Measurements from ENCODE around the gene CFAP141.
"Not testable (repeated sequence)": the region's sequence is repeated elsewhere in the genome, so short reads cannot be mapped to it uniquely, and the experiment has no call there.

CFAP141 gene

DNA sequence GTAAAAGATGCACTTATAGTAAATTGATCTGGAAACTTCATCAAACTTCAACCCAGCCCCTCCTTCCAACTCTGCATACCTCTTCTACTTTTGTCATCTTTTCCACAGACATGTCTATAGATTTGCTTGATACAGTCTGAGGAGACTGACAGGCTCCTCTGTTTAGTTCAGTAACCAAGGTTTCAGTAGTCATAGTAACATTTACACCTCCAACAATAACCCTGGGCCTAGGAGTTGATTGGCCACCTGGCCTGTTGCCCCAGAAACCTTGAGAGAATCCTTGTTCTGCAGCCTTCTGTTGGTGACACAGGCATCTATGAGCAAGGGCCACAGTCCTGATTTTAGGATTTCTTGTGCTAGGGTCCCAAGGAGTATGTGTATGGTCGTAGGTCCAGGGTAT, at the start of gene CFAP141:
CFAP141 (minus strand) TSS at position 138 of the 400 bp plus-strand sequence; CDS start at position 112, 26 bp downstream.
- DNase-seq: no peak

GRCh38 chr1:154253671-154254070, 47.5 kb upstream of the CFAP141 start:
- DNase-seq: no peak

DNA sequence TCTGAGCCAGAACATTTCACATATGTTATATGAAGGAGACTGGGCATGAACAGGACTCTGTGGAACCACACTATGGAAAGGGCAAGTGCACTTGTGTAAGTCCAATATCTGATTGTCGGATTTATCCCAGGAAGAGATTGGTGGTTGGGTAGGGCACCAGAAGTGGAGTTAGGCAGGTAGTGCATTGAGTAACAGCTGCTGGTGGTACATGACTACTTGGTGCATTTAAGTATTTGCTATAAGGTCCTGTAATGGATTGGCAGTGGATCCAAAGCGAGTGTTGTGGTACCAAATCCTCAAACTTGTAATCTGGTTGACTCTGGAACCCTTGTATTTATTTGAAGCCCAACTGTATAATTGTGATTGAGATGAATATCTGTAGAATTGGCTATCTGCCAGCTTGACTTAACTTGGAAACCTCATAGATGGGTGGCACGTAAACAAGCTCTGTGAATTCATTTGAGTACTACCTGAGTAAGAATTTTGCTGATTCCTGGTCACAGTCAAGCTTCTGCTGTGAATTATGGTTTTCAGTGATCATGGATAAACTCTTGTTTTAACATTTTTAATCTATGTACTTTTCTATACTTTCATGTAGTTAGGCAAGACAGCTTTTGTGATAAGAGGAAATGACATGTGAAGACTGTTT, 35.7 kb upstream of the CFAP141 start:
- DNase-seq: no peak

GRCh38 chr1:154240294-154240833, 34.2 kb upstream of the CFAP141 start:
- DNase-seq: no peak

- no peak for DNase-seq
Observed at GRCh38 chr1:154239491-154239890, 33.4 kb upstream of the CFAP141 start.

- no peak for DNase-seq
Observed at GRCh38 chr1:154237880-154238506, 31.9 kb upstream of the CFAP141 start.

- DNase-seq: no peak
Observed at GRCh38 chr1:154237435-154237834, 31.3 kb upstream of the CFAP141 start.

DNA sequence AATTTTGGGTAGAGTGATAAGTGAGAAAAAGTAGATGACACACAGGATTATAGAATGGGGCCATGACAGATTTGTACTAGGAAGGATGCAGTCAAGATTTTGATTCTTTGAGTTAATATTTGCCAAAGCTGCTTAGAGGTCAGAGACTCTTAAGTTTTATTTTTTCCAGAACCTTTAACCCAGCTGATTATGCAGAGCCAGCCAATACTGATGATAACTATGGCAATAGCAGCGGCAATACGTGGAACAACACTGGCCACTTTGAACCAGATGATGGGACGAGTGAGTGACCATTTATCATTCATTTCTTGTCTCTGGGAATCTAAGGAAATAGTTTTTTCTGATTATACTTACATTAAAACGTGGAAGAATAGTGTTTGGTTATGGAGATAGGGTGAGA, 30.7 kb upstream of the CFAP141 start:
- DNase-seq: no peak

DNA sequence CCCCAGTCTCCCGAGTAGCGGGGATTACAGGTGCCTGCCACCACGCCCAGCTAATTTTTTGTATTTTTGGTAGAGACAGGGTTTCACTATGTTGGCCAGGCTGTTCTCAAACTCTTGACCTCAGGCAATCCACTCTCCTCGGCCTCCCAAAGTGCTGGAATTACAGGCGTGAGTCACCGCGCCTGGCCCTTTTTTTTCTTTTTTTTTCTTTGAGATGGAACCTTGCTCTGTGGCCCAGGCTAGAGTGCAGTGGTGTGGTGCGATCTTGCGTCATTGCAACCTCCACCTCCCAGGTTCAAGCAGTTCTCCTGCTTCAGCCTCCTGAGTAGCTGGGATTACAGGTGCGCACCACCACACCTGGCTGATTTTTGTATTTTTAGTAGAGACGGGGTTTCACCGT, 27.0 kb upstream of the CFAP141 start:
- not testable (repeated sequence) for DNase-seq

- not testable (repeated sequence) for DNase-seq
Observed at GRCh38 chr1:154231112-154231511, 25.0 kb upstream of the CFAP141 start.

DNA sequence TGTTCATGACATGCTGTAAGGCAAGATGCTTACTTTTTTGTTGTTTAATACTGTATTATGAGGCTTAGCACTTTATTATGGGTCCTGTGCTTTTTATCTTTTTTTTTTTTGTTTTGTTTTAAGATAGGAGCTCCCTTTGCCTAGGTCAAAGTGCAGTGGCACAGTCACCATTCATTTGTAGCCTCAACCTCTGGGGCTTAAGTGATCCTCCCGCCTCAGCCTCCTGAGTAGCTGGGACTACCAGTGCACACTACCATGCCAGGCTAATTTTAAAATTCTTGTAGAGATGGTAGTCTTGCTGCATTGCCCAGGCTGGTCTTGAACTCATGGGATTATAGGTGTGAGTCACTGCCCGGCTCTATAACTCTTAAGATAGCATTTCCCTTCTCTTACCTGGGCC, 19.2 kb upstream of the CFAP141 start:
- no peak for DNase-seq

DNA sequence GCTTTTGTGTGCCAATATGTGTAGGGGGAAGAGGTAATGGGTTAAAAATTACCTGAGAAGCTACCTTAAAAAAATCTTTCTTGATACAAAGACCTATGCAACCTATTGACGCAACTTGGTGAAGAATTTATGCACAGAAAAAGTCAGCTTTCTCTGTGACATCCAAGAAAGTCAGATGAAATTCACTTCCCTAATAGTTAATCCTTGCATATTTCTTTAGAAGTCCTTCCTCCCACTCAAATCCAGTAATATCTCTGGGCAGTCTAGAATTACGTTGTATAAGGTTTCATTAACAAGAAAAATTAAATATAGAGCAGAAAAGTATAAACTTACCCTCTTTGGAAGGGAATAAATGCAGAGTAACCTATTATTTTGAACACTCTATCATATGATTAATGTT, 17.5 kb upstream of the CFAP141 start:
- no peak for DNase-seq

GRCh38 chr1:154222918-154223317, 16.8 kb upstream of the CFAP141 start:
- no peak for DNase-seq

DNA sequence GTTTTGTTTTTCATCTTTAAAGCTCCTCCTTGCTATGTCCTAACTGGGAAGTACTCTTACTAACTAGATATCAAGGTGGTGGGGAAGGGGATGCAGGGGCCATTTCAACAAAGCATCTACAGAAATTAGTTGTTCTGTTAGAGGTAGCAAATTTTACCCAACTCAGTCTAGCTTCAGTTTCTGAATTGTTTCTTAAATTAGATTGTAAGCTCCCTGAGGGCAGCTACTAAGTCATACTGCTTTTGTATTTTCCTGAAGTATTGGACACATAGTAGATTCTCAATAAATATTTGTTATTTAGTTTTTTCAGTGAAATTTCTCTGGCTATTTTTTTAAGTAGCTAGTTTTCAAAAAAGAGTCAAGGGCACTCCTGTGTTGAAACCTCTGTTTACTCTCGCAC, 16.4 kb upstream of the CFAP141 start:
- DNase-seq: no peak

DNA sequence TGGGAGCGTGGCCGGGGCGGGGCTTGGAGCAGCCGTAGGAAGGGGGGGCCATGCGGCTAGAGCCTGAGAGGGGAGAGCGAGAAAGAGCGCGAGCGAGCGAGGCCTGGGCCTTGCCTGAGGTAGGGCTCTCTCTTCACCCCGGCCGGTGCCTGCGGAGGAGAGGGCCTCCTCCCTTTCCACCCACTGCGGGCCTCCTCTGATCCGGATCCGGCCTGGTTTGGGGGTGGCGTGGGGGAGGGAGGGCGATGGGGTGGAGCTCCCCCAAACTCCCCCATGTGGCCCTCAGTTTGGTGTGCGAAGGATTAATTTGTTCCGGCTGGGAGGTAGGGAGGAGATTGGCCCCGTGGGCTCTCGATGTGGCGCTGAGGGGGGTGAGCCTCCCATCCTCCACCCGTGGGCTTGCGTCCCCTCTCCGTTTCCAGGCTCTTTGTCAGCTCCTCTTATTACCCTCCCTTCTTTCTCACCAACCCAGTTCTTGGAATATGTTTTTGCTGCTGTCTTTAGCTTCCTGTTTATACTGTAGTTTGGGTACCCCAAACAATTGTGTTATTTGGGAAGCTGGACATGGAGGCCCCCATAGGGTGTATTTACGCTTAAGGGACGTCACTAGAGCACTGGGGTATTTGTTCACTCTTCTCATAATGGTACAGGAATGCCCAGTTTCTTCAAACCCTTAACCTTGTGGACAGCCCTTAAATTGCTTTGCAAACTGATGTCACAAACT, 15.3 kb upstream of the CFAP141 start:
- DNase-seq: peak; percentile 18

DNA sequence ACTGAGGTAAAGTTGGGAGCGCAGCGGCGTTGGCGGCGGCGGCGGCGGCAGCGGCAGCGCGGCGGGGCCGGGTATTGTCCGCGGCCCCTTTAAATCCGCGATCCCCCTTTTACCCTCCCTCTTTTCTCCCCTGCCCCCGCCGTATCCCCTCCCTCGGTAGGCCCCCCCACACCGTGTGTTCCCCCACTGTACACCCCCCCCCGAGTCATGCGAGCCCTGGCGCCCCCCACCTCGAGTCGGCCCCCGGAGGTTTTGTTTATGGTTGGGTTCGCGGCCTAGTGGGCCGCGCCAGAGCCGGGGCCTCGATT, 14.8 kb upstream of the CFAP141 start:
- no peak for DNase-seq

DNA sequence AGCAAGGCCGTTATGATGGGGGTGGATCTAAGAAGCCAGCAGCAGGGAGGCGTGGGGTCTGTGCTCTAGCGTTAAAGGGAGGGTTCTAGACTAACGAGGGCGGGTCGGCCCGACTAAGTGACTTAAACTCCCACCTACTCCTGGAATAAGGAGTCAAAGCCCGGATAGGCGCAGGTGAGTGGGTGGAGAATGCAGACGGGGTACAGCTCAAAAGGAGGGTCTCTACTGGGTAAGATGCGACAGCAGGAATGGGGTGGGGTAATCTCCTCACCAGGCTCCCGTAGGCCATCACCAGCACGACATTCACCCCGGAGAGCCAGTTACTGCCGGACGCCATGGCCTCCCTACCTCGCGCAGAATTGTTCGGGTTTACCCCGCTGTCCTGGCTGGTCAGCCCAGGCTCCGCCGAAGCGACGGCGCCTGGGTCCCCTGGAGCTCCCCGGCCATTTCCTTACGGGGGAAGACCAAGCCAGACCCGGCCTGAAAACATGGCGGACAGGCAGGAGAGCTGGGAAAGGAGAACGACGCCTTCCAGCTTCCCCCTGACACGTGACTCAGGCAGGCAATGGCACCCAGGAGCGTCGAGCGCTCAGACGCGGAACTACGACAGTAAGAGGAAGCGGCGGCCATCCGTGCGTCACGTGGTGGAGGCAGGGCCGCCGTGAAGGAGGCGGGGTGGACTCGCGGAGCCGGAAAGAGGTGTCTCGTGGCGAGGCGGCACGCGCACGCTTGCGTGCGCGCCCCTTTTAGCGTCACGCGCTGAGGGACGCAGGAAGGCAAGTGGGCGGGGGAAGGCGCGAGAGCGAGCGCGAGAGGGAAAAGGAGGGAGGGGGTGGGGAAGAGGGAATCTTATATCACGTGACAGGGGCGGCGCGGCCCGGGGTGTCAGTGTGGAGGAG, 14.2 kb upstream of the CFAP141 start, which contains the start of gene UBAP2L:
UBAP2L (plus strand) TSS at position 885 of the 899 bp plus-strand sequence. CDS start 4,169 bp downstream, outside the sequence.
- peak; percentile 100 for DNase-seq

DNA sequence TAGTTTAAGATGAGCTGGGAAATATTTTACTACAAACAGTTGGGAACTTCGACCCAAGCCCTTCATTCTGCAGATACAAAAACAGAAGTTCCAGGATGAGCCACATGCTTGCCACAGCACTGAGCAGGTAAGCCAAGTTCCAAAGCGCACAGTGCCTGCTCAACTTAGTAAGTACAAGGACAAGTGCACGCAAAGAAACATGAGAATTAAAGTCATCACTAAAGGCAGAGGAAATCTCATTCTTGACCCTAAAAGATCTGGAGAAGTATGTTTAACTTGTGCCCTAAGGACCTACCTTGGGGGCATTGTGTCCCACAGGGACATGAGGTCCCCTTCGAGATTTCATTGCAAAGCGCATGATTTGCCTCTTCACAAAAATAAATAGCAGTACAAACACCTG, 13.4 kb upstream of the CFAP141 start:
- no peak for DNase-seq

DNA sequence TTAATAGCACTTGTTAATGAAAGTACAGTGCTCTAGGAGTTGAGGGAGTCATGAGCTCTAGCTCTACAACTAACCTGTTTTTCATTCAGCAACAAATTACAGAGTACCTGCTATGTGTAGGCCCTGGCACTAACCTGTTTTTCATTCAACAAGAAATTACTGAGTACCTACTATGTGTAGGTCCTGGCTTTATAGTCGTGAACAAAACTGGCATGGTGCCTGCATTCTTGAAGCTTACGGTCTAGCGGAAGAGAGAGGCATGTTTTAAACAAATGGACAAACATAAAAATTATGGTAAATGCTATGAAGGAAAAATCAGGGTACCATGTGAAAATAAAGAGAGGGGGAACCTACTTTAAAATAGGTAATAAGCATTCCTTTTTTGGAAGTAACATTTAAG, 12.4 kb upstream of the CFAP141 start:
- no peak for DNase-seq

DNA sequence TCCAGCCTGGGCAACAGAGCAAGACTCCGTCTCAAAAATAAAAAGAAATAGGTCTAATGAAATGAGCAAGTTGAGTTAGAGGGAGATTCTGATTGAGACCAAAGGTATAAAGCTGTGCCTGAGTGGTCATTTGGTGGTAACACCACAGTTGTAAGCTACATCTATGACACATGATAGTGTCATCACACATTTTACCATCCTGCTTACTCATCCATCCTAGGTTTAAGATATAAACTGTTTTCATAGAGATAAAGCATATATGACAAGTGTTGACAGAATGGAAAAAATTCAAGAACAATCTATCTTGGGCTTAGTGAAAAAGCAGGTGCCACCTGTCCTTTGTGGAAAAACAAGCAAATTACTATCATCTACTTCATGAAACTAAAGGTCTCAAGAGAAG, 7.1 kb upstream of the CFAP141 start:
- DNase-seq: no peak

DNA sequence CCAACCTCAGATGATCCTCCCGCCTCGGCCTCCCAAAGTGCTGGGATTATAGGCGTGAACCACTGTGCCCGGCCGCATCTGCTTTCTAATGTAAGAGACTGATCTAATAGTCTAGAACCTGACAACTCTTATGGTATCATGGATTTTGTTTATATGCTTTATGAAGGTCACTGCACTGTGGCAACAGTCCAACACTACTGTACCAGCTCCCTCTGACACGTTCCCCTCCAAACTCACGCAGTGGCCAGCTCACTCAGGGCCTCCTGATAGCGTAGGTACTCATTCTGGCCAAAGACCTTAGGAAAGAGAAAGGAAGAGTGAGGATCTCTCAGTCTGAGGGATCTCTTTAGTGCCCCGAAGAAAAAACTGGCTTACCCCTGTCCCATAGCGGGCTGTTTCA, 6.0 kb upstream of the CFAP141 start:
- DNase-seq: no peak

DNA sequence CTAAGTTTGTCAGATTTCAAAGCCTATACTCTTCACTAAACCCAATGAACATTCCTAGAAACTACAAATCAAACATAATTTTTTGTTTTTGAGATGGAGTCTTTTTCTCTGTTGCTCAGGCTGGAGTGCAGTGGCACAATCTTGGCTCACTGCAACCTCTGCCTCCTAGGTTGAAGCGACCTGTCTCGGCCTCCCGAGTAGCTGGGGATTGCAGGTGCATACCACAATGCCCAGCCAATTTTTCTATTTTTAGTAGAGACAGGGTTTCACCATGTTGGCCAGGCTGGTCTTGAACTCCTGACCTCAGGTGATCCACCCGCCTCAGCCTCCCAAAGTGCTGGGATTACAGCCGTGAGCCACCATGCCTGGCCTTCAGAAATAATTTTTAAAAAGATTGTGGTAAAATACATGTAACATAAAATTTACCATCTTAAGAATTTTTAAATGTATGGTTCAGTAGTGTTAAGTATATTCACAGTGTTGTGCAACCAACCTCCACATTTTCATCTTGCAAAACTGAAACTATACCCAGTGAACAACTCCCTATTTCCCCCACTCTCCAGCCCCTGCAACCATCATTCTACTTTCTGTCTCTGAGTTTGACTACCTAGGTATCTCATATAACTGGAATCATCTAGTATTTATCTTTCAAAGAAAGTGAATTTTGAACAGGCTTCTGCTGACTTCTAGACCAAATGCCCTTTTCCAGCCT, 2.7 kb upstream of the CFAP141 start:
- DNase-seq: no peak
